ENCODE results near the gene UPK2.

DNA sequence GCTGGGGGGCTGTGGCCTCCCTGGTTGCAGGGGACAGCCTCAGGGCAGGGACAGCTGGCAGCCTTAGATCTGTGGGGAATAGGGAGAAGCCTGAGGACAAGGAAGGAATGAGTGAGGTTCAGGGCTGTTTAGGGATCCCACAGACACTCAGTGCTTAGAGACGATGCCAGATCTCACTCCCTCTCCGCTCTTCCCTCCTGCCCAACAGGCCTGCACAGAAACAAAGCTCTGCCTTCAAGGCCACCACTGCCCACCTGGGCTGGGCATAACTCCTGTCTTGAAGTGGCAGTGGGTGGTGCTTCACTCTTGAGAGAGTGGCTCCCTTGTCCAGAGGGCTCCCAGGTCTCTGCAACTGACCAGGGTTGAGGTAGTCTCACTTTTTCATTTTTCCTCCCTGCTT, 28.7 kb downstream of the UPK2 start:
- TF ChIP-seq, protein P1, sequence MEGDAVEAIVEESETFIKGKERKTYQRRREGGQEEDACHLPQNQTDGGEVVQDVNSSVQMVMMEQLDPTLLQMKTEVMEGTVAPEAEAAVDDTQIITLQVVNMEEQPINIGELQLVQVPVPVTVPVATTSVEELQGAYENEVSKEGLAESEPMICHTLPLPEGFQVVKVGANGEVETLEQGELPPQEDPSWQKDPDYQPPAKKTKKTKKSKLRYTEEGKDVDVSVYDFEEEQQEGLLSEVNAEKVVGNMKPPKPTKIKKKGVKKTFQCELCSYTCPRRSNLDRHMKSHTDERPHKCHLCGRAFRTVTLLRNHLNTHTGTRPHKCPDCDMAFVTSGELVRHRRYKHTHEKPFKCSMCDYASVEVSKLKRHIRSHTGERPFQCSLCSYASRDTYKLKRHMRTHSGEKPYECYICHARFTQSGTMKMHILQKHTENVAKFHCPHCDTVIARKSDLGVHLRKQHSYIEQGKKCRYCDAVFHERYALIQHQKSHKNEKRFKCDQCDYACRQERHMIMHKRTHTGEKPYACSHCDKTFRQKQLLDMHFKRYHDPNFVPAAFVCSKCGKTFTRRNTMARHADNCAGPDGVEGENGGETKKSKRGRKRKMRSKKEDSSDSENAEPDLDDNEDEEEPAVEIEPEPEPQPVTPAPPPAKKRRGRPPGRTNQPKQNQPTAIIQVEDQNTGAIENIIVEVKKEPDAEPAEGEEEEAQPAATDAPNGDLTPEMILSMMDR (IDR thresholded peaks at IDR 0.05; ENCODE audit: low read depth, low read length, poor library complexity, severe bottlenecking): no peak
- no peak for TF ChIP-seq EZH2phosphoT487 (IDR thresholded peaks at IDR 0.05; ENCODE audit: borderline replicate concordance, low read length)

Measured in DOHH2 (cell line).